GM12878 (cell line): Measurements from ENCODE around the gene TRIM9. TPM values are rescaled to one million over a fixed set of nuclear protein-coding genes. Genes with fewer than 3 reads are reported as not detected.

ENCODE experiments used
- ATAC-seq: fragments of 200-7000 bp; cut with Tn5 transposase; 3 replicates; pipeline ENCODE4 v1.9.1; 2020; ENCODE audit warnings: mild to moderate bottlenecking, moderate library complexity
- BruUV-seq: library from RNA; stranded (reverse); fragments of 400-500 nt; replicated peaks from 2 replicates; lab custom pipeline; 2021; lab: Mats Ljungman, UMichigan
- CTCF ChIA-PET: fragments of 300-600 bp; sonication (Branson Sonifier 250); formaldehyde crosslinking; extraction: SDS; loops from one replicate; lab custom pipeline; 2021; ENCODE audit warnings: inconsistent platforms; lab: Yijun Ruan, JAX
- POLR2A ChIA-PET: fragments of 350-600 bp; formaldehyde crosslinking; extraction: SDS; loops from one replicate; lab custom pipeline; 2021; ENCODE audit warnings: inconsistent platforms; lab: Charles Lee
- RAD21 ChIA-PET: fragments of 300-600 bp; sonication (Branson Sonifier 250); formaldehyde crosslinking; loops from one replicate; lab custom pipeline; 2023; ENCODE audit warnings: antibody characterized with exemption; ENCODE audit not compliant: unreplicated experiment; lab: Charles Lee
- SMC1A ChIA-PET: fragments of 300-600 bp; sonication (Branson Sonifier 250); formaldehyde crosslinking; loops from one replicate; lab custom pipeline; 2023; ENCODE audit not compliant: unreplicated experiment, uncharacterized antibody; lab: Charles Lee
- DNase-seq: peaks from one replicate; pipeline ENCODE4 v3.0.0-alpha.2; 2011; ENCODE audit warnings: low read depth, low spot score
- FAIRE-seq: peaks from 3 replicates; lab custom pipeline; 2011; peaks lifted over from hg19 to GRCh38; lab: Jason Lieb, UNC
- H2AFZ ChIP-seq: 2 replicates; pipeline ENCODE4 v1.6.0; 2011; ENCODE audit warnings: low read depth, low read length, control low read depth; ENCODE audit not compliant: control insufficient read depth
- H3K27ac ChIP-seq: 2 replicates; pipeline ENCODE4 v1.5.1; 2011; ENCODE audit warnings: control low read depth; ENCODE audit not compliant: control insufficient read depth, insufficient read depth
- H3K27me3 ChIP-seq, 2 experiments: replicated peaks in 1 of 2; 2 replicates each; pipeline versions ENCODE4 v1.6.0 to v1.6.1; 2011; ENCODE audit warnings: low read length in 1 of 2; ENCODE audit not compliant: control insufficient read depth in 2 of 2, insufficient read depth in 2 of 2
- H3K36me3 ChIP-seq, 2 experiments: 2 replicates each; pipeline ENCODE4 v1.5.1; 2011; ENCODE audit warnings: low read length in 1 of 2; ENCODE audit not compliant: control insufficient read depth in 2 of 2, insufficient read depth in 2 of 2
- H3K4me1 ChIP-seq: 2 replicates; pipeline ENCODE4 v1.6.1; 2011; ENCODE audit warnings: mild to moderate bottlenecking, low read length, moderate library complexity, mixed read lengths; ENCODE audit not compliant: control insufficient read depth, insufficient read depth
- H3K4me2 ChIP-seq: 2 replicates; pipeline ENCODE4 v1.6.0; 2011; ENCODE audit warnings: control low read depth; ENCODE audit not compliant: control insufficient read depth, insufficient read depth
- H3K4me3 ChIP-seq: fragments of 200-600 bp; sonication (generic); 2 replicates; pipeline ENCODE4 v1.5.1; 2016
- H3K79me2 ChIP-seq: 2 replicates; pipeline ENCODE4 v1.6.0; 2011; ENCODE audit warnings: low read length; ENCODE audit not compliant: control insufficient read depth, insufficient read depth
- H3K9ac ChIP-seq: 2 replicates; pipeline ENCODE4 v1.8.0; 2011; ENCODE audit warnings: low read length, control low read depth, mixed read lengths; ENCODE audit not compliant: control insufficient read depth, insufficient read depth
- H3K9me3 ChIP-seq: replicated peaks from 3 replicates; pipeline ENCODE4 v1.5.1; 2011; ENCODE audit warnings: mild to moderate bottlenecking, low read length; ENCODE audit not compliant: control insufficient read depth, insufficient read depth
- H4K20me1 ChIP-seq: 2 replicates; pipeline ENCODE4 v1.6.0; 2011; ENCODE audit not compliant: control insufficient read depth, insufficient read depth
- ASH2L ChIP-seq: fragments of 300-600, 200-600 bp; sonication (generic); IDR thresholded peaks from 2 replicates; pipeline ENCODE4 v1.6.1; 2017; ENCODE audit warnings: low read depth, mild to moderate bottlenecking, borderline replicate concordance
- HDAC6 ChIP-seq: fragments of 200-600 bp; sonication (generic); IDR thresholded peaks from one replicate; pipeline ENCODE4 v1.8.0; 2017; ENCODE audit warnings: antibody characterized with exemption; ENCODE audit not compliant: unreplicated experiment
- SPI1 ChIP-seq: IDR thresholded peaks from 2 replicates; pipeline ENCODE4 v1.6.1; 2011; ENCODE audit warnings: low read depth, mild to moderate bottlenecking, low read length, moderate library complexity, borderline replicate concordance; ENCODE audit not compliant: insufficient read depth
- TCF12 ChIP-seq: IDR thresholded peaks from 2 replicates; pipeline ENCODE4 v1.6.1; 2011; ENCODE audit warnings: low read depth, mild to moderate bottlenecking, low read length
- in situ Hi-C: fragments of 300-500 bp; cut with MboI; formaldehyde crosslinking; loops from 9 replicates; pipeline ENCODE4 v1.14.3; 2018; ENCODE audit warnings: mixed read lengths
- intact Hi-C: fragments of 100-400 bp; cut with micrococcal nuclease; formaldehyde crosslinking; loops from one replicate; pipeline ENCODE4 v1.14.2; 2022; ENCODE audit not compliant: unreplicated experiment
- polyA plus RNA-seq, 11 experiments: library from polyadenylated mRNA; depleted of rRNA in 4 of 11; unstranded in 6 of 11; stranded (reverse) in 5 of 11; fragments of >200 nt; fragmentation: Nextera tagmentation in 4 of 11; fragmentation: Illumina TruSeq in 1 of 11; extraction: Ambion mirVana in 4 of 11; extraction: Trizol in 1 of 11; gene quantifications; 1 replicate in 1 of 11; 2 replicates in 10 of 11; pipeline versions ENCODE4 v1.2.1 to v1.2.3, GENCODE V29; 2011 to 2016; ENCODE audit warnings: inconsistent platforms in 2 of 11, missing spikeins in 2 of 11, low read depth in 1 of 11
- total RNA-seq, 4 experiments: library from RNA; depleted of rRNA in 3 of 4; stranded (reverse); fragments of >200 nt in 3 of 4; fragmentation: Illumina TruSeq in 1 of 4; extraction: Trizol in 1 of 4; gene quantifications; 2 replicates each; pipeline versions ENCODE4 v1.2.1 to v1.2.3, GENCODE V29; 2013 to 2021
- TF ChIP-seq, protein P1 (sequence below): IDR thresholded peaks from 2 replicates; pipeline ENCODE4 v1.6.1; 2012; ENCODE audit warnings: mild to moderate bottlenecking, low read depth, low read length
- TF ChIP-seq, protein P2 (sequence below): fragments of 450-650 bp; IDR thresholded peaks from 2 replicates; pipeline ENCODE4 v1.6.1; 2016; ENCODE audit warnings: mild to moderate bottlenecking, moderate library complexity, borderline replicate concordance
- TF ChIP-seq, protein P3 (sequence below): IDR thresholded peaks from 2 replicates; pipeline ENCODE4 v1.6.1; 2012; ENCODE audit warnings: low read length, inconsistent platforms

Gene TRIM9
- total and polyA plus RNA-seq, 10 of the 15 experiments (the other 5 are each of a cell fraction or from before 2014, with no cell fraction given), result 0.04 to 0.18 (median 0.11) TPM; not detected in 2

DNA sequence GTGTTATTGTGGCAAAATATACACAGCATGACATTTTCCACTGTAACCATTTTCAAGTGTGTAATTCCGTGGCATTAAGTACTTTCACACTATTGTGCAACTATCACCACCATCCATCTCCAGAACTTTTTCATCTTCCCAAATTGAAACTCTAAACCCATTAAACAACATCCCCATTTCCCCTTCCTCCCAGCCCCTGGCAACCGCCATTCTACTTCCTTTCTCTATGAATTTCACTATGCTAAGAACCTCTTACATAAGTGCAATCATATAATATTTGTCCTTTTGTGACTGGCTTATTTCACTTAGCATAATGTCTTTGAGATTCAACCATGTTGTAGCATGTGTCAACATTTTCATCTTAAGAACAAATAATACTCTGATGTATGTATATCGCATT is 82.8 kb downstream of the TRIM9 start (continued):
- TF ChIP-seq, protein P1, sequence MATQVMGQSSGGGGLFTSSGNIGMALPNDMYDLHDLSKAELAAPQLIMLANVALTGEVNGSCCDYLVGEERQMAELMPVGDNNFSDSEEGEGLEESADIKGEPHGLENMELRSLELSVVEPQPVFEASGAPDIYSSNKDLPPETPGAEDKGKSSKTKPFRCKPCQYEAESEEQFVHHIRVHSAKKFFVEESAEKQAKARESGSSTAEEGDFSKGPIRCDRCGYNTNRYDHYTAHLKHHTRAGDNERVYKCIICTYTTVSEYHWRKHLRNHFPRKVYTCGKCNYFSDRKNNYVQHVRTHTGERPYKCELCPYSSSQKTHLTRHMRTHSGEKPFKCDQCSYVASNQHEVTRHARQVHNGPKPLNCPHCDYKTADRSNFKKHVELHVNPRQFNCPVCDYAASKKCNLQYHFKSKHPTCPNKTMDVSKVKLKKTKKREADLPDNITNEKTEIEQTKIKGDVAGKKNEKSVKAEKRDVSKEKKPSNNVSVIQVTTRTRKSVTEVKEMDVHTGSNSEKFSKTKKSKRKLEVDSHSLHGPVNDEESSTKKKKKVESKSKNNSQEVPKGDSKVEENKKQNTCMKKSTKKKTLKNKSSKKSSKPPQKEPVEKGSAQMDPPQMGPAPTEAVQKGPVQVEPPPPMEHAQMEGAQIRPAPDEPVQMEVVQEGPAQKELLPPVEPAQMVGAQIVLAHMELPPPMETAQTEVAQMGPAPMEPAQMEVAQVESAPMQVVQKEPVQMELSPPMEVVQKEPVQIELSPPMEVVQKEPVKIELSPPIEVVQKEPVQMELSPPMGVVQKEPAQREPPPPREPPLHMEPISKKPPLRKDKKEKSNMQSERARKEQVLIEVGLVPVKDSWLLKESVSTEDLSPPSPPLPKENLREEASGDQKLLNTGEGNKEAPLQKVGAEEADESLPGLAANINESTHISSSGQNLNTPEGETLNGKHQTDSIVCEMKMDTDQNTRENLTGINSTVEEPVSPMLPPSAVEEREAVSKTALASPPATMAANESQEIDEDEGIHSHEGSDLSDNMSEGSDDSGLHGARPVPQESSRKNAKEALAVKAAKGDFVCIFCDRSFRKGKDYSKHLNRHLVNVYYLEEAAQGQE, result no peak
- TF ChIP-seq, protein P2, sequence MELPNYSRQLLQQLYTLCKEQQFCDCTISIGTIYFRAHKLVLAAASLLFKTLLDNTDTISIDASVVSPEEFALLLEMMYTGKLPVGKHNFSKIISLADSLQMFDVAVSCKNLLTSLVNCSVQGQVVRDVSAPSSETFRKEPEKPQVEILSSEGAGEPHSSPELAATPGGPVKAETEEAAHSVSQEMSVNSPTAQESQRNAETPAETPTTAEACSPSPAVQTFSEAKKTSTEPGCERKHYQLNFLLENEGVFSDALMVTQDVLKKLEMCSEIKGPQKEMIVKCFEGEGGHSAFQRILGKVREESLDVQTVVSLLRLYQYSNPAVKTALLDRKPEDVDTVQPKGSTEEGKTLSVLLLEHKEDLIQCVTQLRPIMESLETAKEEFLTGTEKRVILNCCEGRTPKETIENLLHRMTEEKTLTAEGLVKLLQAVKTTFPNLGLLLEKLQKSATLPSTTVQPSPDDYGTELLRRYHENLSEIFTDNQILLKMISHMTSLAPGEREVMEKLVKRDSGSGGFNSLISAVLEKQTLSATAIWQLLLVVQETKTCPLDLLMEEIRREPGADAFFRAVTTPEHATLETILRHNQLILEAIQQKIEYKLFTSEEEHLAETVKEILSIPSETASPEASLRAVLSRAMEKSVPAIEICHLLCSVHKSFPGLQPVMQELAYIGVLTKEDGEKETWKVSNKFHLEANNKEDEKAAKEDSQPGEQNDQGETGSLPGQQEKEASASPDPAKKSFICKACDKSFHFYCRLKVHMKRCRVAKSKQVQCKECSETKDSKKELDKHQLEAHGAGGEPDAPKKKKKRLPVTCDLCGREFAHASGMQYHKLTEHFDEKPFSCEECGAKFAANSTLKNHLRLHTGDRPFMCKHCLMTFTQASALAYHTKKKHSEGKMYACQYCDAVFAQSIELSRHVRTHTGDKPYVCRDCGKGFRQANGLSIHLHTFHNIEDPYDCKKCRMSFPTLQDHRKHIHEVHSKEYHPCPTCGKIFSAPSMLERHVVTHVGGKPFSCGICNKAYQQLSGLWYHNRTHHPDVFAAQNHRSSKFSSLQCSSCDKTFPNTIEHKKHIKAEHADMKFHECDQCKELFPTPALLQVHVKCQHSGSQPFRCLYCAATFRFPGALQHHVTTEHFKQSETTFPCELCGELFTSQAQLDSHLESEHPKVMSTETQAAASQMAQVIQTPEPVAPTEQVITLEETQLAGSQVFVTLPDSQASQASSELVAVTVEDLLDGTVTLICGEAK, result no peak
- TF ChIP-seq ASH2L, result no peak

DNA sequence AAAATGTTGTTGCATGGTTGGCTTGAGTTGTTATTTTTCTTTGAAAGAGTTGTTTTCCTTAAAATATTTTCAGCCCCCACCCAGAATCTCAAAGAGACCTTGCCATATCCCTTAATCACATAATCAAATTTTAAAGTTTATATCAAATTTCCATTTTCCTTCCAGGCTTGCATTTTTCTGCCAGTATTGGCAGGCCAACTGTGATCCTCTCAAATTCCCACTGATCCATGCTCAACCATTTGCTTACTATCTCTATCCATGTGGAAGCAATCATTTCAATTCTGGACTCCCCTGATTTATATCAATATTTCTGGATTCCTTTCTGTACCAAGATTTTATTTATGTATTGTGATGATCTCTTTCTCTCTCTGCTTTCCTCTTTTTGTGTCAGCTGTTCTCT is 86.5 kb downstream of the TRIM9 start:
- ATAC-seq (no peak), DNase-seq (no peak), FAIRE-seq (no peak)
- no peaks in the 10 kb centered on the region for H3K4me1 ChIP-seq
- H3K9me3 ChIP-seq, result no peaks in the 10 kb centered on the region
- H3K27me3 ChIP-seq, result no peaks in the 10 kb centered on the region
- H3K79me2 ChIP-seq, result no peaks in the 10 kb centered on the region
- H3K27ac ChIP-seq, result no peak overlapping the region
- no peak overlapping the region for H3K4me2 ChIP-seq
- intact Hi-C loops, result no loop called here
- H4K20me1 ChIP-seq, result no peaks in the 10 kb centered on the region
- CTCF ChIA-PET, result no interaction called here
- SMC1A ChIA-PET, result no interaction called here
- no peak overlapping the region for H3K9ac ChIP-seq
- in situ Hi-C loops, result no loop called here
- no peak overlapping the region for H2AFZ ChIP-seq
- TF ChIP-seq TCF12, result no peak
- TF ChIP-seq, protein P3, sequence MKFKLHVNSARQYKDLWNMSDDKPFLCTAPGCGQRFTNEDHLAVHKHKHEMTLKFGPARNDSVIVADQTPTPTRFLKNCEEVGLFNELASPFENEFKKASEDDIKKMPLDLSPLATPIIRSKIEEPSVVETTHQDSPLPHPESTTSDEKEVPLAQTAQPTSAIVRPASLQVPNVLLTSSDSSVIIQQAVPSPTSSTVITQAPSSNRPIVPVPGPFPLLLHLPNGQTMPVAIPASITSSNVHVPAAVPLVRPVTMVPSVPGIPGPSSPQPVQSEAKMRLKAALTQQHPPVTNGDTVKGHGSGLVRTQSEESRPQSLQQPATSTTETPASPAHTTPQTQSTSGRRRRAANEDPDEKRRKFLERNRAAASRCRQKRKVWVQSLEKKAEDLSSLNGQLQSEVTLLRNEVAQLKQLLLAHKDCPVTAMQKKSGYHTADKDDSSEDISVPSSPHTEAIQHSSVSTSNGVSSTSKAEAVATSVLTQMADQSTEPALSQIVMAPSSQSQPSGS, result no peak
- no peak for TF ChIP-seq SPI1
- no peak for TF ChIP-seq HDAC6
- POLR2A ChIA-PET, result no interaction called here
- H3K36me3 ChIP-seq, result no peaks in the 10 kb centered on the region
- RAD21 ChIA-PET, result no interaction called here
- no peak overlapping the region for H3K4me3 ChIP-seq
- no TSS peak for BruUV-seq
